ENCODE data around the gene CUL5. TPM values are rescaled to one million over a fixed set of nuclear protein-coding genes. Genes with fewer than 3 reads are reported as not detected.
A peak's percentile ranks its signal among the peaks of the same experiment; 100 is the strongest.
"Not testable (repeated sequence)": the region's sequence is repeated elsewhere in the genome, so short reads cannot be mapped to it uniquely, and the experiment has no call there.

The CUL5 gene
- polyA plus RNA-seq, 1 of the 3 experiments (the other 2 are of a cell fraction) = 8.0 TPM

DNA sequence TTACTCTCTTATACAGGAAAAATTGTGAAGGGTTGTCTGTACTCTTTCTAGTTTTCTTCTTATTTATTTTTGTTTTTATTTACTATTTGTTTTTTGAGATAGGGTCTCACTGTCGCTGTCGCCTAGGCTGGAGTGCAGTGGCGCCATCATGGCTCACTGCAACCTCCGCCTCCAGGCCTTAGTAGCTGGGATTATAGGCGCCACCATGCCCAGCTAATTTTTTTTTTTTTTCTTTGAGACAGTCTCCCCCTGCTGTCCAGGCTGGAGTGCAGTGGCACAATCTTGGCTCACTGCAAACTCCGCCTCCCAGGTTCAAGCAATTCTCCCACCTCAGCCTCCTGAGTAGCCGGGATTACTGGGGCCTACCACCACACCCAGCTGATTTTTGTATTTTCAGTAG lies 18.4 kb downstream of the CUL5 start:
- 96% methylated on average over 7 of the region's 7 CpGs for WGBS (ENCODE audit: low lambda C conversion rate)

DNA sequence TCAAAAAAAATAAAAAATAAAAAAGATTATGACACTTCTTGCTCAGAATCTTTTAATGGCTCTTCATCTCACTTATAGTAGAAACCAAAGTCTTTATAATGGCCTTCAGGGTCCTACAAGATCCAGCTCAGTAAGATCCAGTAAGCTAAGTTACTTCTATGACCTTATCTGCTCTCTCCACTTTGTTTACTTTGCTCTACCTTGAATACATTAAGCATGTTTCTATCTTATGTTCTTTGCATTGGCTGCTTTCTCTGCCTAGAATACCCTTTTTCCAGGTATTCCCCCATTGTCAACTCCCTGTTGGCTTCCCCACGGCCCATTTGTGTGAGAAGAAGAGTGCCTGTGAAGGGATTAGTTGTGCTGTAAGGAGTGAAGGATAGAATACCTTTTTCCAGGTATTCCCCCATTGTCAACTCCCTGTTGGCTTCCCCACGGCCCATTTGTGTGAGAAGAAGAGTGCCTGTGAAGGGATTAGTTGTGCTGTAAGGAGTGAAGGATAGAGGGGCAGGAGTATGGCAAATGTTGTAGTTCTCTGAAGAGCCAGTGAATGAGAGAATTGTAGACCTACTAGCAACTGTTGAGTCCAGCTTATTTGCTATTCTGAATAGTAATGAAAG lies 20.2 kb downstream of the CUL5 start:
- H3K9ac ChIP-seq; H3K27me3 ChIP-seq (ENCODE audit: insufficient read depth); H3K36me3 ChIP-seq (replicated peaks in 1 of 2; ENCODE audit: control insufficient read depth in 1 of 2, insufficient read depth in 2 of 2, low read length in 1 of 2); H3K4me2 ChIP-seq; H3F3A ChIP-seq (replicated peaks; ENCODE audit: insufficient read depth); H3K4me3 ChIP-seq (ENCODE audit: low read depth in 2 of 2, low read length in 1 of 2); H3K9me3 ChIP-seq; H3K27ac ChIP-seq (ENCODE audit: low read depth in 2 of 2, low read length in 1 of 2); DNase-seq; H3K4me1 ChIP-seq (ENCODE audit: control insufficient read depth in 1 of 2, insufficient read depth in 2 of 2, low read depth in 1 of 2, low read length in 1 of 2); H3K9me2 ChIP-seq; H2AFZ ChIP-seq (ENCODE audit: low read depth); POLR2A ChIA-PET: not testable (repeated sequence)
- CTCF ChIA-PET = interaction anchor here (1.0 kb wide), 1 partner anchor 11 kb away, joined by 3 read pairs; no protein-coding TSS in a partner anchor
- WGBS (ENCODE audit: low lambda C conversion rate) = 94% methylated on average over 2 of the region's 2 CpGs
- Histone ChIP-seq H4K20me1 (ENCODE audit: insufficient read depth) (peaks cover 75% of the 10 kb centered on the region), H3K79me2 (ENCODE audit: insufficient read depth) (peaks cover 93% of the 10 kb centered on the region)

More for the DNA sequence above, 18.4 kb downstream of the CUL5 start:
- ChIA-PET POLR2A (no interaction called here), CTCF (interaction anchor here (1.3 kb wide), 1 partner anchor 18 kb away, joined by 5 read pairs; the partner anchor contains the start of gene CUL5)
- Histone ChIP-seq H3K9me2 (no peaks in the 10 kb centered on the region), H4K20me1 (ENCODE audit: insufficient read depth) (peaks cover 80% of the 10 kb centered on the region), H3K4me1 (ENCODE audit: control insufficient read depth in 1 of 2, insufficient read depth in 2 of 2, low read depth in 1 of 2, low read length in 1 of 2) (peaks cover 0 to 4% of the 10 kb centered on the region in 2 experiments; a peak in 2 of 4 replicates), H3K4me2 (no peak overlapping the region), H3K36me3 (replicated peaks in 1 of 2; ENCODE audit: control insufficient read depth in 1 of 2, insufficient read depth in 2 of 2, low read length in 1 of 2) (no peaks in the 10 kb centered on the region), H3K27ac (ENCODE audit: low read depth in 2 of 2, low read length in 1 of 2) (no peak overlapping the region), H3F3A (replicated peaks; ENCODE audit: insufficient read depth) (no peaks in the 10 kb centered on the region), H3K4me3 (ENCODE audit: low read depth in 2 of 2, low read length in 1 of 2) (no peak overlapping the region), H3K27me3 (ENCODE audit: insufficient read depth) (no peaks in the 10 kb centered on the region), H3K9me3 (no peaks in the 10 kb centered on the region), H3K79me2 (ENCODE audit: insufficient read depth) (peaks cover 99% of the 10 kb centered on the region), H3K9ac (no peak overlapping the region), H2AFZ (ENCODE audit: low read depth) (no peak overlapping the region)
- TF ChIP-seq, protein P1, sequence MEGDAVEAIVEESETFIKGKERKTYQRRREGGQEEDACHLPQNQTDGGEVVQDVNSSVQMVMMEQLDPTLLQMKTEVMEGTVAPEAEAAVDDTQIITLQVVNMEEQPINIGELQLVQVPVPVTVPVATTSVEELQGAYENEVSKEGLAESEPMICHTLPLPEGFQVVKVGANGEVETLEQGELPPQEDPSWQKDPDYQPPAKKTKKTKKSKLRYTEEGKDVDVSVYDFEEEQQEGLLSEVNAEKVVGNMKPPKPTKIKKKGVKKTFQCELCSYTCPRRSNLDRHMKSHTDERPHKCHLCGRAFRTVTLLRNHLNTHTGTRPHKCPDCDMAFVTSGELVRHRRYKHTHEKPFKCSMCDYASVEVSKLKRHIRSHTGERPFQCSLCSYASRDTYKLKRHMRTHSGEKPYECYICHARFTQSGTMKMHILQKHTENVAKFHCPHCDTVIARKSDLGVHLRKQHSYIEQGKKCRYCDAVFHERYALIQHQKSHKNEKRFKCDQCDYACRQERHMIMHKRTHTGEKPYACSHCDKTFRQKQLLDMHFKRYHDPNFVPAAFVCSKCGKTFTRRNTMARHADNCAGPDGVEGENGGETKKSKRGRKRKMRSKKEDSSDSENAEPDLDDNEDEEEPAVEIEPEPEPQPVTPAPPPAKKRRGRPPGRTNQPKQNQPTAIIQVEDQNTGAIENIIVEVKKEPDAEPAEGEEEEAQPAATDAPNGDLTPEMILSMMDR (IDR thresholded peaks at IDR 0.05) = peak; percentile 38
- TF ChIP-seq, protein P2, sequence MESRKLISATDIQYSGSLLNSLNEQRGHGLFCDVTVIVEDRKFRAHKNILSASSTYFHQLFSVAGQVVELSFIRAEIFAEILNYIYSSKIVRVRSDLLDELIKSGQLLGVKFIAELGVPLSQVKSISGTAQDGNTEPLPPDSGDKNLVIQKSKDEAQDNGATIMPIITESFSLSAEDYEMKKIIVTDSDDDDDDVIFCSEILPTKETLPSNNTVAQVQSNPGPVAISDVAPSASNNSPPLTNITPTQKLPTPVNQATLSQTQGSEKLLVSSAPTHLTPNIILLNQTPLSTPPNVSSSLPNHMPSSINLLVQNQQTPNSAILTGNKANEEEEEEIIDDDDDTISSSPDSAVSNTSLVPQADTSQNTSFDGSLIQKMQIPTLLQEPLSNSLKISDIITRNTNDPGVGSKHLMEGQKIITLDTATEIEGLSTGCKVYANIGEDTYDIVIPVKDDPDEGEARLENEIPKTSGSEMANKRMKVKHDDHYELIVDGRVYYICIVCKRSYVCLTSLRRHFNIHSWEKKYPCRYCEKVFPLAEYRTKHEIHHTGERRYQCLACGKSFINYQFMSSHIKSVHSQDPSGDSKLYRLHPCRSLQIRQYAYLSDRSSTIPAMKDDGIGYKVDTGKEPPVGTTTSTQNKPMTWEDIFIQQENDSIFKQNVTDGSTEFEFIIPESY (IDR thresholded peaks at IDR 0.05; ENCODE audit: borderline replicate concordance, low read depth) = no peak
- no peak for DNase-seq

DNA sequence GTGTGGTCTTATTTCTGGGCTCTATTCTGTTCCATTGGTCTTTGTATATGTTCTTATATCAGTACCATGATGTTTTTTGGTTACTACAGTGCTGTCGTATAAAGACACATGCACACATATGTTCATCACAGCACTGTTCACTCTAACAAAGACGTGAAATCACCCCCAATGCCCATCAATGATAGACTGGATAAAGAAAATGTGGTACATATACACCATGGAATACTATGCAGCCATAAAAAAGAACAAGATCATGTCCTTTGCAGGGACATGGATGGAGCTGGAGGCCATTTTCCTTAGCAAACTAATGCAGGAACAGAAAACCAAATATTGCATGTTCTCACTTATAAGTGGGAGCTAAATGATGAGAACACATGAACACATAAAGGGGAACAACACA lies 22.9 kb downstream of the CUL5 start:
- peaks cover 74% of the 10 kb centered on the region for H3K79me2 ChIP-seq (ENCODE audit: insufficient read depth)
- H3K27ac ChIP-seq (ENCODE audit: low read depth in 2 of 2, low read length in 1 of 2); H3K4me1 ChIP-seq (ENCODE audit: control insufficient read depth in 1 of 2, insufficient read depth in 2 of 2, low read depth in 1 of 2, low read length in 1 of 2); H3F3A ChIP-seq (replicated peaks; ENCODE audit: insufficient read depth); CTCF ChIA-PET; H3K4me3 ChIP-seq (ENCODE audit: low read depth in 2 of 2, low read length in 1 of 2); H3K9ac ChIP-seq; H3K9me2 ChIP-seq; H2AFZ ChIP-seq (ENCODE audit: low read depth); H3K27me3 ChIP-seq (ENCODE audit: insufficient read depth); H3K9me3 ChIP-seq; POLR2A ChIA-PET; DNase-seq; H3K4me2 ChIP-seq: not testable (repeated sequence)
- 95% methylated on average over 2 of the region's 2 CpGs for WGBS (ENCODE audit: low lambda C conversion rate)
- peaks cover 60% of the 10 kb centered on the region for H4K20me1 ChIP-seq (ENCODE audit: insufficient read depth)
- H3K36me3 ChIP-seq (replicated peaks in 1 of 2; ENCODE audit: control insufficient read depth in 1 of 2, insufficient read depth in 2 of 2, low read length in 1 of 2) = peaks cover 10 to 12% of the 10 kb centered on the region in 2 experiments
